Sigmoid colon (tissue), 3 donors: ENCODE results near the gene ID1.
"Not testable (repeated sequence)": the region's sequence is repeated elsewhere in the genome, so short reads cannot be mapped to it uniquely, and the experiment has no call there.

Source experiments
- POLR2A ChIP-seq, 2 donors: fragments of 450-650 bp; IDR thresholded peaks; one replicate each; pipeline ENCODE4 v1.6.1; 2016; ENCODE audit warnings: antibody characterized with exemption in 2 of 2, mild to moderate bottlenecking in 2 of 2, moderate library complexity in 2 of 2
- TF ChIP-seq, protein P1 (sequence below), 4 experiments: fragments of 450-650 bp in 3 of 4; fragments of 200-600 bp in 1 of 4; IDR thresholded peaks; one replicate each; pipeline ENCODE4 v1.5.1; 2016 to 2019; ENCODE audit warnings: antibody characterized with exemption in 4 of 4, mild to moderate bottlenecking in 3 of 4, moderate library complexity in 2 of 4

DNA sequence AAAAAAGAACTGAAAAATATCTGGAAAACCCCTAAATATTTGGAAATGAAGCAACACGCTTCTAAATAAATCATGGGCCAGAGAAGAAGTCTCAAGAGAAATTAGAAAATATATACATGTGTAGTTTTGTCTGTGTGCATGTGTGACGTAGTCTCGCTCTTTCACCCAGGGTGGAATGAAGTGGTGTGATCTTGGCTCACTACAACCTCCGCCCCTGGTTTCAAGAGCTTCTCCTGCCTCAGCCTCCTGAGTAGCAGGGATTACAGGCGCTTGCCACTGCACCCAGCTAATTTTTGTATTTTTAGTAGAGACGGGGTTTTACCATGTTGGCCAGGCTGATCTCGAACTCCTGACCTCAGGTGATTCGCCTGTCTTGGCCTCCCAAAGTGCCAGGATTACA lies 21.4 kb downstream of the ID1 start:
- TF ChIP-seq, protein P1, sequence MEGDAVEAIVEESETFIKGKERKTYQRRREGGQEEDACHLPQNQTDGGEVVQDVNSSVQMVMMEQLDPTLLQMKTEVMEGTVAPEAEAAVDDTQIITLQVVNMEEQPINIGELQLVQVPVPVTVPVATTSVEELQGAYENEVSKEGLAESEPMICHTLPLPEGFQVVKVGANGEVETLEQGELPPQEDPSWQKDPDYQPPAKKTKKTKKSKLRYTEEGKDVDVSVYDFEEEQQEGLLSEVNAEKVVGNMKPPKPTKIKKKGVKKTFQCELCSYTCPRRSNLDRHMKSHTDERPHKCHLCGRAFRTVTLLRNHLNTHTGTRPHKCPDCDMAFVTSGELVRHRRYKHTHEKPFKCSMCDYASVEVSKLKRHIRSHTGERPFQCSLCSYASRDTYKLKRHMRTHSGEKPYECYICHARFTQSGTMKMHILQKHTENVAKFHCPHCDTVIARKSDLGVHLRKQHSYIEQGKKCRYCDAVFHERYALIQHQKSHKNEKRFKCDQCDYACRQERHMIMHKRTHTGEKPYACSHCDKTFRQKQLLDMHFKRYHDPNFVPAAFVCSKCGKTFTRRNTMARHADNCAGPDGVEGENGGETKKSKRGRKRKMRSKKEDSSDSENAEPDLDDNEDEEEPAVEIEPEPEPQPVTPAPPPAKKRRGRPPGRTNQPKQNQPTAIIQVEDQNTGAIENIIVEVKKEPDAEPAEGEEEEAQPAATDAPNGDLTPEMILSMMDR (IDR thresholded peaks at IDR 0.05): not testable (repeated sequence)
- not testable (repeated sequence) for TF ChIP-seq POLR2A (IDR thresholded peaks at IDR 0.05)
